HG03432 (cell line): ENCODE data around the gene LCE2D.

ENCODE experiments used
- ATAC-seq: cut with Tn5 transposase; IDR thresholded peaks from one replicate; pipeline ENCODE4 v1.9.1; 2021; ENCODE audit warnings: mild to moderate bottlenecking, moderate library complexity; ENCODE audit not compliant: unreplicated experiment

Gene LCE2D

DNA sequence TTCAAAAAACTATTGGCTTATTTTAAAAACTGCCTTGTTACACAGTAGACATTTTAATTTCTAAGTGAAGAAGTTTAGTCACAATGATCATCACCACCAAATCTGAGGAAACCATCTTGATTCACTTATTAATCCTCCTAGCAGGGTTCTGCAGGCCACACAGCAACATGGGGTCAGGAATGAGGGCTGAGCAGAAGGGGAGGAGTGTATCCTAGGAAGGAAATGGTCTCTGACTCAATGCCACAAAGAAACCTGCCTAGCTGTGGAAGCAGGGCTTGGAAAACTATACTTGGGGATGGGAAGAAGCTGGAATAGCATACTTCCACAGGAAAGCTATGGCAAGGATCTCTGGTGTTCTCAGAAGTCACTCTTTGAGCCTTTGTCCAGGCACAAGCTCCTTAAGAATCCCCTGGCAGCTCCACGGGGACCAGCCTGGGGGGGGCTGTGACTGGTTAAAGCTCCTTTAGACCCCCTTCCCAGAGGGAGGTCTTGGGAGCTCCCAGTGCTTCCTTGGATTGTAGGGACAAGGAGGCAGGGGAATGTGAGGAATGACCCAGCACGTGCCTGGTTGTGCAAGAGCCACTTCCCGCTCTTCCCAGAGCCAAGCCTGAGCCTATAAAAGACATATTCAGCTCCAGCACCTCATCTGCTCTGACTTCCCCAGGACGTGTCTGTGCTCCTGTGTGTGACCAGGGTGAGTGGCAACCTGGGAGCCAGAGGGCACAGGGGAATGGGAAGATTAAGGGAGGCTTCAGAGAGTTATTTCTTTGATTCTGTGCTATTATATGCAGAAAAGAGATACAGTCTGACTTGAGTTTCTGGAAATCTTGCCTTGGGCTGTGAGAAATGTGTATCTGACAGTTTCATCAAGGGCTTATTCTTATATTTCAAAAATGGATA is 34.8 kb downstream of the LCE2D start, which contains the start of gene LCE2A:
LCE2A (plus strand) TSS at position 645 of the 900 bp plus-strand sequence. CDS start 557 bp downstream, outside the sequence.
- no peak for ATAC-seq

DNA sequence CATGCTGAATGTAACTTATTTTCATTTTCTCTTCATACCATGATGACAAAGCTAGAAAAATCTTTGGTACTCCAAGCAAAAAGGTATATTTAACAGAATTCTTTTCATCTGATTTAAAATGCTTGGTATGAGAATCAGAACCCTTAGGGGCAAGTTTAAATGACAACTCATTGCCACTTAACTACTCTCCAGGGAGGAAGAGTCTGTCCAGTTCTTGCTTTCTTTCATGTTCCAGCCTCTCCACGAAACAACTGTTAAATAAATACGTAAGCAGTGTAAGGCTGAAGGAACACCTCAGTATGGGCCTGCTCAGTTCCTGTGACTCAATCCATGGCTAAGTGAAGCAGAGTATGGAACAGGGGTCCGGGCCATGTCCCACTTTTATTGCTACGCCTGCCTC is 36.6 kb downstream of the LCE2D start:
- no peak for ATAC-seq

DNA sequence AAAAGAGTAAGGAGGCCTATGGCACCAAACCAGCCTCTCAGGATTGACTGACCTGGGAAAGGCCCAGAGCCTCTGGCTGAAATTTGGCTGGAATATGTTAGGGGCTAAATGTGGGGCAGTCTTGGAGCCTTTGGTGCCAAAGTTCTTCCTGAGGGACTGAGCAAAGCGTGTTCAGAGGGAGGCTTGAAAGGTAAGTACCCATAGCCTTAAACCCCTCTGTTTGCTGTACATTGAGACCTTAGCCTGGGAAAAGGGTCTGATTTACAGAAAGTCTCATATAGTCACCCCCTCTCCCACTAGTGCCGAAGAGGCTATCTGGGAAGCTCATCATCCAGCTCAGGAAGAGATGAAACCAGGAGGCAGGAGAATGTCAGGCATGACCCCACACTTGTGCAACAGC is 44.7 kb downstream of the LCE2D start, which contains the start of gene LCE4A:
LCE4A (plus strand) TSS at position 301 of the 400 bp plus-strand sequence. CDS start 916 bp downstream, outside the sequence.
- no peak for ATAC-seq
